ENCODE data around the gene MT1A.

- TF ChIP-seq CTCF (IDR thresholded peaks at IDR 0.05 in 2 of 3, conservative IDR thresholded peaks at IDR 0.05 in 1 of 3; ENCODE audit: borderline replicate concordance in 1 of 3, insufficient read depth in 1 of 3, low read depth in 2 of 3, low read length in 2 of 3): no peak
- no peak for TF ChIP-seq SP1 (IDR thresholded peaks at IDR 0.05; ENCODE audit: low read depth)
- no peak for TF ChIP-seq RAD21 (IDR thresholded peaks at IDR 0.05; ENCODE audit: low read depth)
- no peak for TF ChIP-seq POLR2A (IDR thresholded peaks at IDR 0.05; ENCODE audit: borderline replicate concordance, extremely low read depth, insufficient read depth, insufficient read length)
- TF ChIP-seq EZH2 (IDR thresholded peaks at IDR 0.05): no peak
- TF ChIP-seq YY1 (IDR thresholded peaks at IDR 0.05; ENCODE audit: extremely low read depth, insufficient replicate concordance, low read depth, low read length): no peak
- no peak for TF ChIP-seq MAX (IDR thresholded peaks at IDR 0.05)
- TF ChIP-seq ZNF274 (IDR thresholded peaks at IDR 0.05; ENCODE audit: low read depth, low read length): no peak
- TF ChIP-seq EZH2phosphoT487 (IDR thresholded peaks at IDR 0.05; ENCODE audit: borderline replicate concordance): no peak
- TF ChIP-seq REST (IDR thresholded peaks at IDR 0.05; ENCODE audit: low read depth): no peak
- TF ChIP-seq JUND (IDR thresholded peaks at IDR 0.05): no peak
These were observed 5.6 kb upstream of the MT1A start for GRCh38 chr16:56632848-56633365.

Measured in HCT116 (cell line).